Effector memory CD4-positive, alpha-beta T cell (primary cell): ENCODE data around the gene DNAJB7.
"Not testable (repeated sequence)": the region's sequence is repeated elsewhere in the genome, so short reads cannot be mapped to it uniquely, and the experiment has no call there.

ENCODE experiments used
- DNase-seq, 3 donors: peaks; one replicate each; pipeline ENCODE4 v3.0.0-alpha.2; 2020
- H3K27ac ChIP-seq: 2 replicates; pipeline ENCODE4 v1.7.0; 2013; ENCODE audit warnings: mild to moderate bottlenecking, low read length, moderate library complexity; ENCODE audit not compliant: insufficient read depth, poor library complexity, severe bottlenecking
- H3K27me3 ChIP-seq: replicated peaks from 2 replicates; pipeline ENCODE4 v1.7.0; 2013; ENCODE audit warnings: mild to moderate bottlenecking, low read length; ENCODE audit not compliant: insufficient read depth, control insufficient read depth, poor library complexity, severe bottlenecking
- H3K36me3 ChIP-seq: 2 replicates; pipeline ENCODE4 v1.7.0; 2013; ENCODE audit warnings: mild to moderate bottlenecking, low read length, moderate library complexity; ENCODE audit not compliant: control insufficient read depth, insufficient read depth
- H3K4me1 ChIP-seq: 2 replicates; pipeline ENCODE4 v1.7.0; 2013; ENCODE audit warnings: low read length, mild to moderate bottlenecking; ENCODE audit not compliant: control insufficient read depth, insufficient read depth, poor library complexity, severe bottlenecking
- H3K4me3 ChIP-seq: 2 replicates; pipeline ENCODE4 v1.7.0; 2013; ENCODE audit warnings: low read length, low read depth, mild to moderate bottlenecking; ENCODE audit not compliant: insufficient read depth, poor library complexity, severe bottlenecking
- H3K9me3 ChIP-seq: 2 replicates; pipeline ENCODE4 v1.7.0; 2013; ENCODE audit warnings: mild to moderate bottlenecking, low read length, moderate library complexity; ENCODE audit not compliant: control insufficient read depth

DNAJB7 gene

DNA sequence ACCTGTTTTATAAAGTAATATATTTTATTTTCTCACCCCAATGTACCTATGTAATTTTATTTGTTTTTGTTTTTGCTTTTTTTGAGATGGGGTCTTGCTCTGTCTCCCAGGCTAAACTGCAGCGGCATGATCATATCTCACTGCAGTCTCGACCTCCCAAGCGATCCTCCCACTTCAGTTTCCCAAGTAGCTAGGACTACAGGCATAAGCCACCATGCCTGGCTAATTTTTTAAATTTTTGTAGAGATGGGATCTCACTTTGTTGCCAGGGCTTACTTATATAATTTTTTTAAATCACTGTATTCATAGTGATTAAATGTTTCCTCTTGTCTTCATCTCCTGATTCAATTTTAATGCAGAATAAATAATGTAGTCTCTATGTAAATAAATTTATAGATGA lies 13.2 kb upstream of the DNAJB7 start:
- no peaks in the 10 kb centered on the region for H3K27me3 ChIP-seq
- peaks cover 3% of the 10 kb centered on the region for H3K36me3 ChIP-seq
- H3K27ac ChIP-seq, result no peak overlapping the region
- DNase-seq, result no peak
- no peaks in the 10 kb centered on the region for H3K9me3 ChIP-seq
- no peaks in the 10 kb centered on the region for H3K4me1 ChIP-seq
- H3K4me3 ChIP-seq, result no peak overlapping the region

DNA sequence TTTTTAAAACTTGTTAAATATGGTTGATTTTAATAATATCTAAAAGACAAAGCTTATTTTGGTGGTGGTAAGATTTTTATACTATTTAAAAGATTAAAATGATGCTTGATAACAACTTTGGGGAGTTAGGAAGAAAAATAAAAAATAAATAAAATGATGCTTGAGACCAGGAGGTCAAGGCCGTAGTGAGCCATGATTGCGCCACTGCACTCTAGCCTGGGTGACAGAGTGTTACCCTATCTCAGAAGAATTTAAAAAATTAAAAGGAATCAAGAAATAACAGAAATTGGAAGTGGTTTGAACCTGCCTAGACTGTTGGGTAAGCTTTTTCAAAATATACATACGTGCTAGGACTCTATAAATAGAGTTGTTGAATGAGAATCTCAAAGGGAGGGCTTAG lies 12.1 kb upstream of the DNAJB7 start:
- DNase-seq, result no peak
- Histone ChIP-seq H3K9me3 (no peaks in the 10 kb centered on the region), H3K27ac (no peak overlapping the region), H3K36me3 (peaks cover 3% of the 10 kb centered on the region), H3K4me1 (no peaks in the 10 kb centered on the region), H3K27me3 (no peaks in the 10 kb centered on the region), H3K4me3 (no peak overlapping the region)

DNA sequence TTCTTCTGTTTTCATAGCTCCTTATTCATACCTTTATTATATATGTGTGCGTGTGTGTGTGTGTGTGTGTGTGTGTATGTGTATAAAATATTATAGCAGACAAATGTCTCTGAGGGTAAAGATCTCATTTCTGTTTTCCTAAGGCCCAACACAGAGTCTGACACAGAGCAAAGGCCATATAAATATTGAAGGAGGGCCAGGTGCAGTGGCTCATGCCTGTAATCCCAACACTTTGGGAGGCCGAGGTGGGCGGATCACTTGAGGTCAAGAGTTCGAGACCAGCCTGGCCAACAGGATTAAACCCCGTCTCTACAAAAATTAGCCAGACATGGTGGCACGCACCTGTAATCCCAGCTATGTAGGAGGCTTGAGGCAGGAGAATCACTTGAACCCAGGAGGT lies 6.5 kb upstream of the DNAJB7 start:
- not testable (repeated sequence) for DNase-seq, H3K4me1 ChIP-seq, H3K36me3 ChIP-seq, H3K4me3 ChIP-seq, H3K27ac ChIP-seq, H3K9me3 ChIP-seq, H3K27me3 ChIP-seq

DNA sequence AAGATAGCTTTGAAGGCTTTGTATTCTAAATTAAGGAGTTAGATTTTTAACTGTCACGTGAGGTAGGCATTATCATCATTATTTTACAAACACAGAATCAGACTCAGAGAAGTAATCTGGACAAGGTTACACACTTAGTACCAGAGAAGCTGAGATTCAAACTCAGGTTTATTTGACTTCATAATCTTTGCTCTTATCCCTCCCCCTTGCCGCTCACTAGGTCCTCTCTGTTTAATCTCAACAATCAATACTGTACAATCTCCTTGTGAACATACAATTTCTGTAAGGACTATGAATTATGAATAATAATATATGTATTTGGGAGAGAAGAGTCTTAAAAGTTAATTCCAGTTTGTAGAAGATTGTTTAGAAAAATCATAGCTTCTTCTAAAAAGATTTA lies 5.2 kb upstream of the DNAJB7 start:
- Histone ChIP-seq H3K4me1 (no peaks in the 10 kb centered on the region), H3K27me3 (no peaks in the 10 kb centered on the region), H3K36me3 (peaks cover 2% of the 10 kb centered on the region), H3K27ac (no peak overlapping the region), H3K4me3 (no peak overlapping the region), H3K9me3 (no peaks in the 10 kb centered on the region)
- no peak for DNase-seq

DNA sequence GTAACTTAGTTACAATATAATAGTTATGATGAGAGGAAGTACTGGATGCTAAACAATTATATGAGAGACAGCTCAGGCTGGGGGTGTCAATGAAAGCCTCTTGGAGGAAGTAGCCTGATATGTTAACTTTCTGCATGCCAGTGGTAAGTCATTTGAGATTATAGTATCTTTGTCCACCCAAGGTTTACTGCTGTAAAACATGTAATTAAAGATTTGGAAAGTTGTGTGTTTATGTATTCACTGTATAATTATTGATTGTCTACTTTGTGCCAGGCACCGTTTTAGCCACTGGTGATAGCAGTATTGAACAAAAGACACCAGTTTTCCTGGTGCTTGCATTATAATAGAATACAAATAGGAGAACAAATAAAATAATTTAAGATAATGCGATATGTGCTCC lies 624 bp upstream of the DNAJB7 start:
- no peak overlapping the region for H3K4me3 ChIP-seq
- H3K27ac ChIP-seq, result no peak overlapping the region
- peaks cover 6% of the 10 kb centered on the region for H3K4me1 ChIP-seq
- H3K9me3 ChIP-seq, result no peaks in the 10 kb centered on the region
- H3K36me3 ChIP-seq, result no peaks in the 10 kb centered on the region
- H3K27me3 ChIP-seq, result no peaks in the 10 kb centered on the region
- no peak for DNase-seq

DNA sequence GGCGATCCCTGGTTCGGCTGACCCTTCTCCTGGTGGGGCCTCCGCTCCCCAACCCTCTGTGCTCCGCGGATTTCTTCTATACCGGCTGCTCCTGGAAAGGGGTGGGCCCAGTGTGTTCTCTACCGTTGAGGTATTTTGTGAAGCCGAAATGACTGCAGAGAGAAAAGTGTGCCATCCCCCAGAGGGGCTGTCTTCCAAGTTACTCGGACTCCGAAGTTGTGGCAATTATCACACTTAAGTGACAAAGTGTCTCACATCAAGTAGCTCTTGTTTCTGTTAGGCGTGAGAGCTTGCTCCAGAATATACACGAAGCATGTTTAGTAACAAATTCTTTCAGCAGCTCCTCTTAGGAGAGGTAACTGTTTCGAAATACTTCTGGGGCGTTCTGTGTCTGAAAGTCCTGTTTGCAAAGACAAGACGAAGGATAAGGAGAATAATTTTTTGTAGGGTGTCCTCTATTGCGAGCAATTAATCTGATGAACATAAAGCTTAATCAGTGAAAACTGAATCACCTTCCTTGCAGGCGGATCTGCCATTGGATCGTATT lies 4.5 kb downstream of the DNAJB7 start:
- Histone ChIP-seq H3K27me3 (no peaks in the 10 kb centered on the region), H3K4me3 (peak overlapping the region; percentile 87), H3K36me3 (no peaks in the 10 kb centered on the region), H3K4me1 (peaks cover 24% of the 10 kb centered on the region), H3K27ac (peak overlapping the region; percentile 95), H3K9me3 (no peaks in the 10 kb centered on the region)
- DNase-seq, result no peak

DNA sequence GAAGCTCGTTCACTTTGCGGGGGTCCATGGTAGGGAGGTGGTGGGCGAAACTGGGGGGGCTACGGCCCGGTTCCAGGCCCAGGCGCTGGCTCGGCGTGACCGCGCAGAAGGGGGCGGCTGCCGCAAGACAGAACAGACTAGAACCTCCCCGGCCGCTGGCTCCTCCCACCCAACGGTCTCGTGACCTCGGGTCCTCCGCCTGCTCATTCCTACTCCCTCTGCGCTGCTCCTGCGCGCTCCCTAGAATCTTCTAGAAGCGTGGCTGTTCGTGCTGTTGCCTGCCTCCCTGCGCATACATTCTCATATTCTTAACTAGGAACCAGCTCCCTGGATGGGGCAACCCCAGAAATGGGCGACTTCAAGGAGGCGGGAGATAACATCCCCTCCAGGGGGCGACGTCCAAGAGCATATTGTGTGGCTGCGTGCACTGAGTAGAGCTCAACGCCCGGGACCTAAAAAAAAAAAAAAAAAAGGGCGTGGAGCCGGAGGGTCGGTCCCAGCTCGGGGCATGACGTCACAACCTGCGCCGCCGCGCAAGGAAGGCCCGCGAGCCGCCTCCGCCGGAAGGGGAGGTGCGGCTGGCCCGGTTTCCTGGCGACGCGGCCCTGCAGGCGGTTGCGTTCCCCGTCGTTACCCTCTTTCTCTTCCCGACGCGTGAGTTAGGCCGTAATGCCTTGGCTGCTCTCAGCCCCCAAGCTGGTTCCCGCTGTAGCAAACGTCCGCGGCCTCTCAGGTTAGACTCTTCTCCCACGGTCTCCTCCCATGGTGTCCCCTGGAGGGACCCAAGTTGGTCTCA lies 5.2 kb downstream of the DNAJB7 start, which contains the start of the genes ST13 and XPNPEP3:
Gene ST13, minus strand, starts transcription at position 127 of the 796 bp plus-strand sequence. Its CDS starts 99 bp downstream, at position 28.
Gene XPNPEP3, plus strand, starts transcription at position 636 of the 796 bp plus-strand sequence. Its CDS starts 34 bp downstream, at position 670.
- H3K36me3 ChIP-seq, result no peaks in the 10 kb centered on the region
- no peaks in the 10 kb centered on the region for H3K27me3 ChIP-seq
- peaks cover 24% of the 10 kb centered on the region for H3K4me1 ChIP-seq
- peak within 1 kb of the TSS; percentile 87 for H3K4me3 ChIP-seq
- H3K27ac ChIP-seq, result peak within 1 kb of the TSS; percentile 95
- peak; percentile 92 to 95 (median 94) for DNase-seq
- no peaks in the 10 kb centered on the region for H3K9me3 ChIP-seq

DNA sequence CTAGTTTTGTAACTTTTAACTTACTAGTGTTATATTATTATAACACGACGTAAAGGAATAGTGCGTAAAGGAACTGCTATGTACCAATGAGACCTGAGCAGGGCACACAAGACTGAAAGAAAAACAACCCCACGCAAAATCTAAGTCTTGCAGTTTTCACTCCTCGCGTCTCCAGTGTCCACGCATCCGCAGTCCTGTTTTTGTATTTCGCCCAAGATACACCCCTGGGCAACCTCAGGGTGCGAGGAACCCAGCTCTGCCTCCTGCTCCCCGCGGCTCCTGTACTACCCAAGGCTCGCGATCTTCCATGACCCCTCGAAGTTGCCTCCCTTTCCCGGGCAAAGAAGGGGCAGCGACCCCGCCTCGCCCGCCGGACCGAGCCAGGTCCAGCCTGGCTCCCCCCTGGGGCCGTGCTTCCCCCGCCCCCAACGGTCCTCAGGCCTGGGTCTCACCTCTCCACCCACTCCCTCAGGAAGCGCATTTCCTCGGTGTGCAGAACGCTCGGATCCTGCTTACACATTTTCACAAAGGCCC lies 5.9 kb downstream of the DNAJB7 start:
- H3K4me3 ChIP-seq, result peak overlapping the region; percentile 87
- H3K4me1 ChIP-seq, result peaks cover 24% of the 10 kb centered on the region
- peak overlapping the region; percentile 95 for H3K27ac ChIP-seq
- H3K36me3 ChIP-seq, result no peaks in the 10 kb centered on the region
- H3K27me3 ChIP-seq, result no peaks in the 10 kb centered on the region
- DNase-seq, result peak in 1 of 3 donors; percentile 1
- H3K9me3 ChIP-seq, result no peaks in the 10 kb centered on the region

DNA sequence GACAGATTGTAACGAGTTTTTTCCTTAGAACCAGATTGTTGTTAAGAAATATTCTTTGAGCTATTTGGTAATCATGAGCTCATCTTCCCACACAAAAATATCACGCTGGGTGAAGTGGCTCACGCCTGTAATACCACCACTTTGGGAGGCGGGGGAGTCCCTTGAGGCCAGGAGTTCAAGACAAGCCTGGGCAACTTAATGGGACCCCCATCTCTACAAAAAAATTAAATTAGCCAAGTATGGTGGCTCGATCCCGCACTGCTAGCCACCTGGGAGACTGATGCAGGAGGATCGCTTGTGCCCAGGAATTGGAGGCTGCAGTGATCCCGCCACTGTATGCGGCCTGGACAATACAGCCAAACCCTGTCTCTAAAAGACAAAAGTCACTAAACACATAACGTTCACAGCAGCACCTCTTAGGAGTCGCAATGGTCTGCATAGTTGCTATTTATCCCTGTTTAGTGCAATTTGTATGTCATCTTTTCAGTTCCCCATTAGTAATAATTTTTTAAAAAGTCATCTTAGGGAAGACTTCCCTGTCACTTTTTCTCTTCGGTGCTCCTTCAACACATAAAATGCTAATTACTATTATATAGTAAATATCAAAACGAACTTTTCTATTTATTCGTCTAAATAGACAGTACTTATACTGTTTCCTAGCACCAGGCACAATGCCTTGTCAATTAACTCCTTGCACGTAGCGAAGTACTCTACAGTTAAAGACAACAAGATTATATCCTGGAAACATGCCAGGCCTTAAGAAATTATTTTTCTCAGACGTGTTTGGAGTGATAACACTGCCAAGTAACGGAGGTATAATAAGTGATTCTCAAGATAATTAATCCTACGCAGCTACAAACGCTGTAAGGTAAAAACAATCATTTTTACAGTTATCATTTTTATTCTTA lies 6.6 kb downstream of the DNAJB7 start:
- peak overlapping the region; percentile 87 for H3K4me3 ChIP-seq
- no peaks in the 10 kb centered on the region for H3K9me3 ChIP-seq
- DNase-seq, result no peak
- peaks cover 24% of the 10 kb centered on the region for H3K4me1 ChIP-seq
- peak overlapping the region; percentile 95 for H3K27ac ChIP-seq
- peaks cover 1% of the 10 kb centered on the region for H3K36me3 ChIP-seq
- H3K27me3 ChIP-seq, result no peaks in the 10 kb centered on the region
